A172 (cell line): Measurements from ENCODE around the gene TTLL8. TPM values are rescaled to one million over a fixed set of nuclear protein-coding genes. Genes with fewer than 3 reads are reported as not detected.
A peak's percentile ranks its signal among the peaks of the same experiment; 100 is the strongest.

Source experiments
- DNase-seq: peaks from one replicate; pipeline ENCODE4 v3.0.0-alpha.2; 2015; ENCODE audit warnings: low spot score
- total RNA-seq: library from RNA; depleted of rRNA; stranded (reverse); fragments of >200 nt; shearing (Covaris generic); gene quantifications from 2 replicates; pipeline ENCODE4 v1.2.3, GENCODE V29; 2014

TTLL8 gene
- total RNA-seq, 1 experiment from 2014 or later, result not detected

DNA sequence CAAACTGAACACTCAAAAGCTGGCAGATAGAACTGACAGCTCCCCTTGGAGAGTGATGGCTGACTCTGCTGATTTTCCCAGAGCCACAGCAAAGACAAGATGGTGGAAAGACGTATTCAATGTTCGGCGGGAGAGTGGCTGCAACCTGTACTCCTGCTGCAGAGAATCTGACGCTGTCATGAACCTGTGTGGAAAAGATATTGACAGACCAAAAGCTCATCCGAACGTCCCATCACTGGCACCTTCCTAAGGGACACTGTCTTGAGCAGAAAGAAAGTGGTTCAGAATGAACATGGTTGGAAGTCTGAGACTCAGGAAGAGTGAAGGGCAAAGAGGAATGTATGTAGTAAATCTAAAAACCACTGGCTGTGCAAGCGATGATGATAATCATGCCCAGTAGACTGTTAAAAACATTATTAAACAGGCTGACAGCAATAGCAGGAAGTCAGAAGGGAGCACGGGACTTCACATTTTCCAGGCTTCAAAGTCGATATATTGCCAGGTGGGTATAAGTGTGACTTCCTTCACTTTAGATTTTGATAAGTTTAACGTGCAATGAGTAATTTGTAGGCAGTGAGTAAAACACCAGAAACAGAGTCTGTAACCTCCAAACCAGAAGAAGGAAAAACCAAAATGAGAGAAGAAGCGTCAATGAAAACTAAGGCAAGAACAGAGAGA is 39.4 kb downstream of the TTLL8 start:
- no peak for DNase-seq

DNA sequence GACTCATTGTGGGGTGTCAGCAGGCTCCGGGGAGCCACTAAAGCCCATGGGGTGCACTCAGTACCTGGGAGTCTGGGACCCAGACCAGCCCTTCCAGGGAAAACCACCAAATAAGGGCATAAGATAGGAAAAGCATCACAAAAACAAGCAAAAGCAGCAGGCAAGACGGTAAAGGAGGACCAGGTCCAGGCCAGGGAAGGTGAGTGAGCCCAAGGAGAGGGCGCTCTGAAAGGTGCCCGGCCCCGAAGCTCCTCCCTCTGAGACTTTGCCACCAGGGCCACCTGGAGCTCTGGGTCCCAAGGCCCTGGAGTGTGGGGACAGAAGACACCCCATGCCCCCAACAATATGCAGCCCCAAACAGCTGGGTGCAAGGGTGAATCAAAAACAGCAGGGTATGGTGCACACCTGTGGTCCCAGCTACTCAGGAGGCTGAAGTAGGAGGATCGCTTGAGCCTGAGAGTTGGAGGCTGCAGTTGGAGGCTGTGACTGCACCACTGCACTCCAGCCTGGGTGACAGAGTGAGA is 40.3 kb downstream of the TTLL8 start:
- DNase-seq, result no peak

DNA sequence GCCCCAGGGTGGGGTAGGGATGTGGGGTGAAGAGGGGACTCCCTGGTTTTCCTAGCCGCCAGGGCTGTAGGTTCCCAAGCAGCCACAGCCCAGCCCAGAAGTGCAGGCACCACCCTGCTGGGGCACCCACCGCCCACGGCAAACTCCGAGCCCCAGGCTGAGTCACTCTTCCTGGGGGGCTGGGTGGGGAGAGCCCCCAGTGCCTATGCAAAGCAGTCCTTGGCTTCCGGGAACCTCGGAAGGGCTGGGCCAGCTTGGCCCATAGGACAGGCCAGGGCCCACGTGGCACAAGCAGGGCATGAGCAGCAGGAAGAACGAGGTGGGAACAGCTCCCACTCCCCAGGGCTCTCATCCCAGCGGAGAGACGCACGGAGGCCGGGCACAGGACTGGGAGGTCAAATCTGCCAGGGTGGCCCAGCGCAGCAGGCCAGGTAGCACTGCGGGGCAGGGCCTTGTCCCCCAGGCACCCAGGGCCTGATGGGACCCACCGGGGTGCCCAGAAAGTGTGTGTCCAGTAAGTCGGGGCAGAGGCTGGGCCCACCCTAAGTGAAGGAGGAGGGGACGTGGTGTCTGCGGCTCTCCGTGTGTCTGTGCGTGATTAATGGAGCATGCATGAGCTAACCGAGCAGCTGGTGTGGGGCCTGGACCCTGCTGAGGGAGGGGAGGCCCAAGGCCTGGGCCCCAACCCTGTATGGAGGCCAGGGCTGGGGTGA is 41.0 kb downstream of the TTLL8 start:
- peak; percentile 75 for DNase-seq

DNA sequence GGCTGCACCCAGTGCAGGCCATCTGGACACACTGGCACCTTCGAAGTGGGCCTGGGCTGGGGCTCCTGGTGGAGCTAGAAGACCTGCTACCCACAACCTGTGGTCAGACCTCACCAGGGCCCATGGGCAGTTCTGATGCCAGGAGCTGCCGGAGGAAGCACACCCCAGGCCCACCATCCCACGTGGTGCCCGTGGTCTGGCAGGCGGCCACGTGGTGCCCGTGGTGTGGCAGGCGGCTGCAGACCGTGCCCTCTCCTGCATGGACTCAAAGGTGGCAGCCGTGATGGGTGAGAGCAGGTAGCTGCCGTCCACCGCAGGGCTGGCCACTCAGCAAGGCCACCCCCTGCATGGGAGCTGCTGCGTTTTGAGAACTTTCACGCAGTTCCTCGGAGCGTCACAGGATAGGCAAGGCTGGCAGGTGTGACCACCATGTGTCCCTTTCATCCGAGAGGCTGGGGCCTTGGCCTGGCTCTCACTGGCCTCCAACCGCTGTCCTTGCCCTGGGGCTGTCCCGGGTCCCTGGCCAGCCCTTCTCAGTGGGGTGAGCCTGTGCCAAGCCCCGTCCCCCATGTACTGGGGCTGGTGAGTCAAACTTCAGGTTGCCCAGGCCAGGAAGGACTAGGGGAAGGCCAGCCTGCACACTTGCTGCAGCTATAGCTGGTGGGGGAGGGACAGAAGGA is 41.6 kb downstream of the TTLL8 start:
- no peak for DNase-seq

DNA sequence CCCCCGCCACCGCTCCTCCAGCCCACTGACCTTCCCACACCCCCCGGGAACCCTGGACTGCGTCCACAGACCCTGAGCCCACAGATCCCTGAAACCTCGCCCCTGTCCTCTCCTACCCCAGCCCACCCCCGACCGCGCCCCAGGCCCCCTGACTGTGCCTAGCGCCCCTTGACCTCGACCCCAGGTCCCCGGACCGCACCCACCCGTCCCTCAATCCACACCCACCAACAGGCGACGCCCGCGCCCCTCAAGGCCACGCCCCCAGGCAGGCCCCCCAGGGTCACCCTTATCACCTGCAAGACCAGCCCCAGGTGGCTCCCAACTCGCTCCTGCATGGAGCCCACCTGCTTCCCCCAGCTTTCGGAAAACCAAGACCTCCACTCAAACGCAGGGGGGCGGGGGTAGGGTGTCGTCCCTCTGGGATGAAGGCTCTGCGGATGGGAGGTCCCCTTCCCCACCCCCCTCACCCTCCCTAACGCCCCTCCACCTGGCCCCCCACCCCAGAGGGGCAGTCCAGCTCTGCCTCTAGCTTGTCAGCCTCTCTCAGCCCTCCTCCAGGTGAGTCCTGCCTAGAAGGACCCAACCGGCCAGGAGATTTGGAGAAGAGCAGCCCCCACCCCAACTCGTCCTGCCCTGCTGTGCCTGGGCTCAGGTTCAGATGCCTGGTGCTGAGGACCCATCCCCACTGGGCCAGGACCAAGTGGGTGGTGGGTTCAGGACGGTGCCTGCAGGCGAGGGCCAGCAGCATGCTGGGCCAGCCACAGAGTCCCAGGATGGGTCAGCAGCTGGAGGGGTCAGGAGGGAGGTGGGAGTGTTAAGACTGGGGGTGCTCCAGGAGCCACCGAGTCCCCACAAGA is 42.4 kb downstream of the TTLL8 start:
- no peak for DNase-seq

DNA sequence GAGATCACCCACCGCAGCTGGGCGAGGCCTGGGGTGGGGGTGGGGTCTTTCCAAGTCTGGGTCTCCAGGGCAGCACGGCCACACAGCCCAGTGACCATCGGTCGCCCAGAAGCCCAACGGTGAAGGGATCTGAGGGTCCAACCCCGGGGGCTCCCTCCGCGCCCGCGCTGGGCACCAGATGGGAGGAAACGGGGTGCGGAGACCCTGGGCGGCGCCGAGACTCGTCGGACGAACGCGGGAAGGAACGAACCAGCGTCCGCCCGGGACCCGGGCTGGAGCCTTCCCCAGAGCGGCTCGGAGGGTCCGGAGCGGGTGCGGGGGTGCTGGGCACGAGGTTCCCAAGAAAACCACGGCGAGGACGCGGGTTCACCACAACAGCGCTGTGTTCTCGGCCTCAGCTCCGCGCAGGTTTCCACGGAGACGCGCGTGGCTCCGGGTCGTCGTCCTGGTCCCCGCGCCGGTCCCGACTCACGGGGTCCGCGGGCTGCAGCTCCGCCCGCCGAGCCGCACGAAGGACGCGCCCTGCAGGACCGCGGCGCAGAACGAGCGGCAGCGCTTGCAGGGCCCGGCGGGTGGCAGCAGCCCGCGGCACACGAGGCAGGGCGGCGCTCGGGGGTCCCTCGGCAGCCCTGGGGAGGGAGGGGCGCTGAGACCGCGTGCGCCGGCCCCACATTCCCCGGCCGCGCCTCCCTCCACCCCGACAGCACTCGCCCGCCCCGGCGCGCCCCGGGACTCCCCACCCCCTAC is 43.3 kb downstream of the TTLL8 start:
- DNase-seq, result no peak

DNA sequence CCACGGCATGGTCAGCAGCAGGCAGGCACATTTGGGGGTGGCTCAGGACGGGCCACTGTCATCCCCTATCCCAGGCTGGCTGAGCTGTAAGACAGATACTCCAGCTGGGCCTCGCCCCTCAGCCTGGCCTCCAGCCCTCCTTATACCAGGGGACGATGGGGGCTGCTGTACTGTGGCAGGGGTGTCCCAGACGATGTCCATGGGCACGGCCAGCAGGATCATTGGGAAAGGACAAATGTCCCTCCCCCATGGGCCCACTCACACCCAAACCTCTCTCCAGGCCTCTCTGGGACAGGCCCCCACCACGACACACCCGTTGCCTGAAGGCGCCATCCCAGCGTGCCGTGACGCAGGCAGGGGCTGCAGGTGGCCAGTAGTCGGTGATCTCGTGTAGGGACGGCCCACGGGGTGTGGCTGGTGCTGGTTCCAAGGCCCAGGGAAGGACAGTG is 44.0 kb downstream of the TTLL8 start:
- DNase-seq, result no peak

DNA sequence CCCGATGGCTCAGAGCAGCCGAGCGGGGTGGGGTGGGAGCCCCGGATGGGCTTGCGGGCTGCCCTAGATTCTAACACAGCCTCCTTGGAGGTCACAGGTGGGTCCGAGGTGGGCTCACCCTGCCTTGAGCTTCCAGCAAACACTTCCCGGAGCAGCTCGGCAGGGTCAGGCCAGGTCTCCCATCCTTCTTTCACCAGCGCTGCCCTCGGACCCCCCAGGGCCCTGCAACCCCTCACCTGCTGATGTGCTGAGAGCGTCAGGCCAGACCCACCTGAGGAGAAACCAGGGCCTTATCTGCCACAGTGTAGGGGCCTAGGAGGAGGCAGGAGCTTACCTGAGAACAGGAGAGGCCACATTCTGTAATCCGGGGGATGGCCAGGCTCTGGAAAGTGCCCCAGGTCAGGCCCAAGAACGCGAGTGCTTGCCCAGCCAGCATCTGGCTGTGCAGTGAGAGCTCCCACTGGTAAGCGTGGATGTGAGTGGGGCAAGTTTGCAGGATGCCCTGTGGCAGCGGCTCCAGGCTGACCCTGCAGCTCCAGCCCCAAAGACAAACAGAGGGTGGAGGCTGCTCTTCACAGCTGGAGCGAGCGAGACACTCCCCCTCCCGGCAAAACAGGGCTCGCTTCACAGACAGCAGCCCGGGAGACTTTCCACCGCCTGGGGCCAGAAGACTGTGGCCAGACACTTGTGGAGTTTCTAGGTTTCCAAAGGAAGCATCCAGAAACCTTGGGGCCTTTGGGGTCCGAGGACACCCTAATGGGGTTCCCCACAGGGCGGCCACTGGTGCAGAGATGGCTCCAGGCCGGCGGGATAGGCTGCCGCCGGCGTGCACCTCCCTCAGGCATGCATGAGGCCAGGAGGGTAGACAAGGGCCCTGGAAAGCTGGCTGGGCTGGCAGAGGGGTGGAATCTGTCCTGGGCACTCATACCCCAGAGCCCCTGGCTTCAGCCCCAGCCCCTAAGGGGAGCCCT is 45.6 kb downstream of the TTLL8 start, which contains the start of gene IL17REL:
Gene IL17REL (minus strand): TSS at position 555 of the 971 bp plus-strand sequence. CDS start 119 bp downstream, at position 436.
- DNase-seq, result no peak

DNA sequence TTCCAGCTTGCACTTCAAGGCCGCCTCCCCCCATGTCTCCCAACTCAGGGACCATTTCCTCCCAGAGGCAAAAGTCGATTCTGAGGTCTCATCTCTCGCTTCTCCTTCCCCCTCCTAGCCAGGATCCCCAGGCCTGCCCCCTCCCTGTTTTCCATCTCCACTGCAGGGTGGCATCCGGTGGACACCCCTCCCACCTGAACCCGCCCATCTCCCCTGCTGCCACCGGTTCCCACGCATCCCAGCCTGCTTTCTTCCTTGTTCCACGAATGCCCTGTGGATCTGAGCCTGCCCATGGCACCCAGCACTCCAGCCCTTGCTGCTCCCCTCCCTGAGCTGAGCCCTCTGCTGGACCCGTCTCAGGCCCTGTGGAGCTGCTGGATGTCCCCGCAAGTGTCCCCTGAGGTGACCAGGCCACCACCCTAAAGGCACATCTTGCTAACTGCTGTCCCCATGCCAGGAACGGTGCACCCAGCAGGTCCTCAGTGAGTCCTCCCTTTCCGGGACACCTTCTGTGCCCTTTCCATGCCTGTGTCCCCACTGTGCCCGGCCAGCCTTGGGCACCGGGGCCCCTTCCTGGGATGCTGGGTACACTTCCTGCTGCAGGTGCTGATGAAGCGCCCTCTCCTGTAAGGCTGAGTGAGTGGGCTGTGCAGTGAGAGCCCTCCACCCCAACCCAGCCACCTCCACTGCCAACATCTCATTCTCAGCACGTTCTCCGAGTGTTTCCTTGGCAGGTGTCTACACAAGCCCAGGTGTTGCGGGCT is 46.5 kb downstream of the TTLL8 start:
- DNase-seq, result no peak

DNA sequence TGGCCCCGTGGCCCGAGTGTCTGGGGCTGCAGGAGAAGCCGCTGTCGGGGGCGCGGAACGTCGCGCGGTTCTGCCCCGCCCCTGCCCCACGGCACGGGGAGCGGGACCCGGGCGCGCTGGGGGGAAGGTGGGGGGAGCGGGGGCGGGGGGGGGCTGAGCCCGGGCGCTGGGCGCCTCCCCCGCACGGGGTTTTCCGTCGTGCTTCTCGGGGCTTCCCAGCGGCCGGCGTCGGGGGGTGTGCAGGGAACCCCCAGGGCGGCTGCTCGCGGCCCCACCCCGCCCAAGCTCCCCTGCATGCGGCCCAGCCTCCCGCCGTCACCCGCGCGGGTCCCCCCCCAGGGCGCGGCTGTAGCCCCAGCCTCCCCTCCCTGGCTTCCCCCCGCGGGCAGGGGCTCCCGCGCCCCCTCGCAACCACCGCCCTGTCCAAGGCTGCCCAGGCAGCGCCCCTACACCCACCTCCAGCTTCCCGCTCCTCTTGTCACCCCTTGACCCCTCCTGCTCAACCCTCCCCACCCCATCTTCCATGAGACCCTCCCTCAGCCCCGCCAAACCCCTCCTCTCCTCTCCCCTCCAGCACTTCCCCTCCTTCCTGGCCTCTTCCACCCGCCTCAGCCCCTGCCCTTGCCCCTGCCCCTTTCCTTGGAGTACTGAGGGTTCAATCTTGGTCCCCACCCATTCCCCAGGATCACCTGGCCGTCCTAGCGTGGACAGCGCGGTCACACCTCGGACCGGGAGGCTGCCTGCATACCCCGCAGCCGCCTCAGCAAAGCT is 47.2 kb downstream of the TTLL8 start:
- no peak for DNase-seq

DNA sequence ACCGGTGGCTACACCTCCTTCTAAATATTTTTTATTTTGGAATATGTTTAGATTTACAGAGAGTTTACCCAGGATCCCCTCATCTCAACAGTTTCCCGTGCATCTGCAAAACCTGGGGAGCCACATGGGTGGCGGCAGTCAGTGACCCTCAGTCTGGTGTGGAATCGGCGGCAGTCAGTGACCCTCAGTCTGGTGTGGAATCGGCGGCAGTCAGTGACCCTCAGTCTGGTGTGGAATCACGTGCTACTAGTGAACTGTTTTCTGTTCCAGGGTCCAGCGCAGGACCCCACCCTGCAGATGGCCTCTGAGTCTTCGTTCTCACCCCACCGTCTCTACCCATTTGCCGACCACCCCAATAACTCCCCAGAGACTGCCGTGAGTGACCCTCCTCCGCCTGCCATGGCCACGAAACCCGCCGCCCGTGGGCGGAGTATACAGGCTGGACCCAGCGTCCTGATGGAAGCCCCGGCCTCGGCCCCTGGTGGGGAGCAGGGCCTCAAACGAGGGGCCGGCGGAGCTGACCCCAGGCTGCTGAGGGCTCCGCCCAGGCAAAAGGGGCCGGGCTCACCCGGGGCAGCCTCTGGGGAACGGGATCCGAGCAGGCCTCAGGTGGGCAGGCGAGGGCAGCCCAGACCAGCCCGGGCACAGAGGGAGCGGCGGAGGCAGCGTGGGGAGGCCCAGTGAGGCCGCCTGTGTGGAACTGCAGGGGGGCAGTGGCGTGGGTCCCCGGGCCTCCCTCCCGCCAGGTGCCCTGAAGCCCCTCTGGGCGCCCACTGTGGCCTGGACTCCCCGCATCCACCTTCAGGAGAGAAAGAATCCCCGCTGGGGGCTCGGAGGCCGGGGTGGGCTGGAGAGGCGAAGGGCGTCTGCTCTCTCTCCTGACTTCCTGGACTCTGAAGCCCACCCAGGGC is 48.1 kb downstream of the TTLL8 start:
- DNase-seq, result no peak

DNA sequence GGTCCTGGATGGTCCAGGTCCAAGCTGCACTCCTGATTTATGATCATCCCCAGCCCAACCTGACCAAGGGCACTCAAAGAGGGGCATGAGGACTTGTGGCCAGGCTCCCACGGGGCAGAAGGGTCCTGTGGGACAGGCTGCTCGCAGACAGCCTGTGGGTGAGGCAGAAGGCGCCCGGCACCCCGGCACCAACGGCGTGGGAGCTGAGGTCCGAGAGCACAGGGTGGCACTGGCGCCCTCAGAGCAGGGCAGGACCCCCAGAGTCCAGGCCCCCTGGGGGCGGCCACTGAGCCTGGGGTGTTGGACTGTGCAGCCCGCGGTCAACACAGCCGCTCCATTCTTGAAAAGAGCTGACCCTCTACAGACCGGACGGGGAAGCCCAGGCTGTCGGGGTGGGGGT is 48.8 kb downstream of the TTLL8 start:
- DNase-seq, result no peak

DNA sequence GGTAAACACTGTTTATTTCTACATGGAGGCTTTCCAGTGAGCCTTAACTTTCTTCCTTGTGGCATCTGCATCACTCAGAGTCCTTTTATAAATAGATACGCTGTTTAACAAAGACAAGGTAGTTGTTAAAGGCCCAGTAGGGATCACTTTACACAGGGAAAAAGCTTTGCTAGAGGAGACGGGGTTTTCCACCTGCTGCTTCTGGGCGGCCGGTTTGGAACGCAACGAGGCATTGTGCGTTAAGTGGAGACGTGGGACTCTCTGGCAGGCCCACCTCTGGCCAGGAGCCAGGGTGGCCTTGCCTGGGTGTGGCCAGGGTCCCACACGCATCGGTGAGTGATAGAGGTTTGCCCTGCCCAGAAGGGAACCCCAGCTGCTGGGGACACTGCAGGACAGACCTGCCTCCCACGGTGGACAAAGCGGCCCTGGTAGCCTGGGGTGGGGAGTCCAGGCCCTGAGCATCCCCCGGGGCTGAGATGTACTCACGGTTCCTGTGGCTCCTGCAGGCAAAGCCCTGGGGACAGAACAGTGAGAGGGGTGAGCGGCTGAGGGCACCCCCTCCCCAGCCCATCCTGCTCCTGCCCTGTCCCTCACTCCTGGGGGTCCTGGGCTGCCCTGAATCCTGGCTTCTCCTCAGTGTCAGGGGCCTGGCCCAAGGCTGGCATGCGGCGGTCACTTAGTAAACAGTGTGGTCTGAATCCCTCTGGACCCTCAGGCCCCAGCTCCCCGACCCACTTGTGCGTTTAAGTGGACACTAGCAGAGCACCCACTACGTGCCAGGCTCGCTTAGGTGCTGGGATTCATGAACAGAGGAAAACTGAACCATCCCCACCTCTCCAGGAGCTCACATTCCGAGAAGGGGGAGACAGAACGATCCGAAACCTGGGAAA is 49.7 kb downstream of the TTLL8 start:
- no peak for DNase-seq

DNA sequence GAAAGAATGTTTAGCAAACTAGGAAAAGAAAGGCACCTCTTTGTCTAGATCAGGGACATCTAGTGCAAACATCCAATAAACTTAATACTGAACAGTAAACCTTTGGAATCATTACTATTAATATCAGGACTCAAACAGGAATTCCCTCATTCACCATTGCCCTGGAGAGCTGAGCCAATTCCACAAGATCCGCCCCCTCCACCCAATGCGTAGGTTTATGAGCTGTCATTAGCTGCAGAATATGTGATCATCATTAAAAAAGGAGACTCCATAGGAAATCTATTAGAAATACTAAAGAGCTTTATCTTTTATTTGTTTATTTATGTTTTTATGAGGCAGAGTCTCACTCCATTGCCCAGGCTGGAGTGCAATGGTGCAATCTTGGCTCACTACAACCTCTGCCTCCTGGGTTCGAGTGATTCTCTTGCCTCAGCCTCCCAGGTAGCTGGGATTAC is 51.0 kb downstream of the TTLL8 start:
- no peak for DNase-seq

DNA sequence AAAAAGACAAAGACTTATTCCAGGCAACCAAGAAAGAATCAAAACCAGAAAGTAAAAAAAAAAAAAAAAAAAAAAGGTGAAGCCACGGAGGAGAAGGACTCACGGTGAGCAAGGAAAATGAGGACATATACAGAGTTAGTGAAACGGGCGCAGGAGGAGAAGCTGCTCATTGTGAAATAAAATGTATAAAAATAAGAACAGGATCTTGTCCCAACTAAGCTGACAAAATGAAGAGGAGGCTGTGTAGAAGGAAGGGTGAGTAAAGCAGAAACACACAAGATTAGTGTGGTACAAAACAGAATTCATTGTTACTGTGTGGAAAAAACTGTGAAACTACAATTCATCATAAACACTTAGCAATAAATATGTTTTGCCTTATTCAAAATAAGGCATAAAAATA is 53.2 kb downstream of the TTLL8 start:
- DNase-seq, result no peak

DNA sequence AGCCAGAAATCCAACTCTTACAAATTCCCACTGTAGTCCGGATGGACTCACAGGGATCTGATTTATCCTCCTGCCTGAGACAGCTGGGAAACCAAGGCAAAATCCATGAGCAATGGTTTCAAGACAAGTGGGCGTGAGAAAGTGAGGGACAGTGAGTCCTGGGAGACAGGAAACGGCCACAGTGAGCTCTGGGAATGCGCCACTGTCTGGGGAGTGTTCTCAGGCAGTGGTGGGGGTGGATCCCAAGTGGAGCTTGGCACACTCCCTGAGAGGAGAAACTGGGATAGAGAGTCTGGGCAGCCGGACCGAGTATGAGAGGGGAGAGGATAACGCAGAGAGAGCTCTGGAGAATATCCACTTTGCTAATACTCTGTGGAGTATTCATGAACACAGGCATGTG is 55.3 kb downstream of the TTLL8 start:
- DNase-seq, result no peak
